GM19397 (cell line): ENCODE data around the gene GMDS.

Experiments
- ATAC-seq: cut with Tn5 transposase; IDR thresholded peaks from one replicate; pipeline ENCODE4 v1.9.1; 2021; ENCODE audit warnings: mild to moderate bottlenecking, moderate library complexity; ENCODE audit not compliant: unreplicated experiment

GMDS gene

DNA sequence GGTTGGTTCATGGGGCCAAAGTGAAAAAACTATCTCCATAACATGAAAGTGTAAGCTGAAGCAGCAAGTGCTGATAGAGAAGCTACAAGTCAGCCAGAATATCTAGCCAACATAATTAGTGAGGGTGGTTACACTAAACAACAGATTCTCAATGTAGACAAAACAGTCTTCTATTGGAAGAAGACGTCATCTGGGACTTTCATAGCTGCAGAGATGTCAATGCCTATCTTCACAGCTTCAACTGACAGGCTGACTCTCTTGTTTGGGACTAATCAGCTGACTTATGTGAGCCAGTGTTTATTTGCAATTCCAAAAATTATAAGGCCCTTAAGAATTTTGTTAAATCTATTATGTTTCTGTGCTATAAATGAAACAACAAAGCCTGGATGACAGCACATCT lies 63.2 kb downstream of the GMDS start:
- no peak for ATAC-seq

- no peak for ATAC-seq
Observed at GRCh38 chr6:2181567-2181966, 63.8 kb downstream of the GMDS start.

DNA sequence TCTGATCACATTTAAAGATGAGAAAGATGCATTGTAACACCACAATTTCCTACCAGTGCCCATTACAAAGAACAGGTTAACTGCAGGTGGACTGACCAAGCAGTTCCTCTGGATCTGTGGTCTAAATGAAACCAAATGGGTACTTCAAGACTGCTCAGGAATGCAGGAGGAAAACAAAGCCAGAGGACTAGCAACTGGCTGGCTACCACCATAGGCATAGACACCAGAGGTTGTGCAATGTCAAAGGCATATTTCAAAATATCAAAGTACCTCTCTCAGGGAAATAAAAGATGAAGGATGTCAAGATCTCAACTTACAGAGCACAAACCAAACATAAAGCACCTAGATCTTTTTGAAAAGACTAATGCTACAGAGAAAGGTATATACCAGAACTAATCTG lies 65.5 kb downstream of the GMDS start:
- ATAC-seq: no peak

- no peak for ATAC-seq
Observed at GRCh38 chr6:2179241-2179640, 66.2 kb downstream of the GMDS start.

- ATAC-seq: no peak
Observed at GRCh38 chr6:2178125-2178524, 67.3 kb downstream of the GMDS start.

- ATAC-seq: no peak
Observed at GRCh38 chr6:2175825-2176224, 69.6 kb downstream of the GMDS start.

- no peak for ATAC-seq
Observed at GRCh38 chr6:2173203-2173961, 72.0 kb downstream of the GMDS start.

- no peak for ATAC-seq
Observed at GRCh38 chr6:2171728-2172127, 73.7 kb downstream of the GMDS start.

- no peak for ATAC-seq
Observed at GRCh38 chr6:2168480-2168879, 76.9 kb downstream of the GMDS start.

GRCh38 chr6:2166717-2167116 lies 78.7 kb downstream of the GMDS start:
- ATAC-seq: no peak

GRCh38 chr6:2165286-2165685 lies 80.1 kb downstream of the GMDS start:
- ATAC-seq: no peak

DNA sequence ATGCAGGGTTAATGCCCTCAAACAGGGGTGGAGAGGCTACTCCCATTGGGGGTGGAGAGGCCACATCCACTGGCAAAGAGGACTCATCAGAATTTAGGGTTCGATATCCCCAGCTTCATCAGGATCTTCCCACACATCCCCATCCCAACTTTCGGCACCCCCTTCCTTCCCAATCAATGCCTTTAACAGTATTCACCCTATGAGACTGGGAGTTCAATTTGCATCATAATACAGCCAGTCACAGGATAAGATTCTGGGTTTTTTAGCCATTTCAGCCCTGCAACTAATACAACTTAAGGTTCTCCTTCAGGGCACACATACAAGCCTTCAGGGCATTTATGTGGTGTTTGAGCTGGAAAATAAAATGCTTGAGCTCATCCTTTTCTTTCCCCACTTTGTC lies 80.9 kb downstream of the GMDS start:
- ATAC-seq: no peak

DNA sequence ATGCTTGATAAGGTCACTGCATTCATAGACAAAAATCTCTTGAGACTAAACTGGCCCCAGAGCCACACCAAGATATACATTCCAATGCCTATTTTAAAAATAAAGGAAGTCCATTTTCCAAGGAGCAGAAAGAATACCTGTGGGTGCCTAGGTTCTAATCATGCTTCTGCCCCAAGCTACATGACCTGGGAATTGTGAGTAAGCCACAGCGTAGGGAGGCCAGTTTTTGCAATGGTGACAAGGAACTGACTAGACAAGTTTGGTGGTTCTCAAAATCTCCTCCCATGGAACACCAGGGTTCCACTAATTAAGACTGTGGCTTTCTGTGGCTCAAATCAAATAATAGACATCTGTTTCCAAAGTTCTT lies 83.3 kb downstream of the GMDS start:
- no peak for ATAC-seq

DNA sequence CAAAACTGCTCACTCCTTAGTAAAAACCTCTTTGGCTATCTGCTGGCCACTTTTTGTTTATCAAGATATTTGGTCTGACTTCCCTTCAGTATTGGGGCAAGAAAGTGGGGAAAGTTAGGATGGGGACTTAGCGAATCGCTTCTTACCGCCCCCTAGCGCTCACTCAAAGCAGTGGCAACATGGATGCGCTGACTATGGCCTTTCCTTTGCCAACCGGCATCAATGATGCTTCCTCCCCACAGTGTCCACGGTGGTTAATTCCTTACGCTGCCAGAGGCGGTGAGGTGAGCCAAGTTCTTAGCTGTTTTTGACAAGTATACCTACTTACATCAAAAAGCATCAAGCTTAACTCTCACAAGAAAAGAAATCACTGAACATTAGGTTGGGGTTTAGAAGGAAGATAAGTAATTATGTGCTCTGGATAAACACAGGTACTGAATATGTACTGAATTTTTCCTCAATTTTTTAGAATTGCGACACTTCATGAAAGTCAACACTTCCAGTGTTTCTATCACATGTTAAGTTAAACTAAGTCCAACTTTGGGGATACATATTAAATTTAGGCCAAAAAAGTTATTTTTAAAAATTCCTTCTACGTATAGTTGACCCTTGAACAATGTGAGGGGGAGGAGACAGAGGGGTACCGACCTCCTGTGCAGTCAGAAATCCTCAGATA lies 86.7 kb downstream of the GMDS start:
- no peak for ATAC-seq

- no peak for ATAC-seq
Observed at GRCh38 chr6:2157441-2158127, 87.8 kb downstream of the GMDS start.

- no peak for ATAC-seq
Observed at GRCh38 chr6:2155206-2155605, 90.2 kb downstream of the GMDS start.

DNA sequence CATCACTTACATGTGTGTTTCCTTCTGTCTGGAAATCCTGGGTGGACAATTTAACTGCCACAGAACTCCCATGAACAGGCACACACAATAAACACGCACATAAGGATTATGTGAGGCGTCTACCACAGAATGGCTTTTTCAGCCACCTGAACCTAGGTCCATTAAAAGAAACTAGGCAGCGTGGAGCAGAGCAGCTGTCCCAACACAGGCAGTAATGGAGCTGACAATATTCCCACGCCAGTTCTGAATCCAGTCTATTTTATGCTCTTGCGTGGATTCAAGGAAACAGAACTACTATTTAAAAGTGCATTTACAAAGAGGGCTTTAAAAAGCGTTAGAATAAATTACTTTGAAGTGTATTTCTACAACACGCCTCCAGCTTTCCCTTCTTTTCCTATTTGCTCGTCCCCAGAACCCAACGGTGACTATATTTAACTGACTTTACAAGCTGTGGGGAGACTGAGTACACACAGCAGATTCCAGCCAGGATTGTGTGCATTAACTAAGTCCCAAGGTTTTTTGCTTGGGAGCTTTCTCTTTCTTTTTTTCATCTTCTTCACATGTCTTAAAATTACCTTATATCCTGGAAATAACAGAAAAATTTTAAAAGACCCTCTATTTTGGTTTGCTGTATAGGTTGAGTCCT lies 95.9 kb downstream of the GMDS start:
- ATAC-seq: no peak

DNA sequence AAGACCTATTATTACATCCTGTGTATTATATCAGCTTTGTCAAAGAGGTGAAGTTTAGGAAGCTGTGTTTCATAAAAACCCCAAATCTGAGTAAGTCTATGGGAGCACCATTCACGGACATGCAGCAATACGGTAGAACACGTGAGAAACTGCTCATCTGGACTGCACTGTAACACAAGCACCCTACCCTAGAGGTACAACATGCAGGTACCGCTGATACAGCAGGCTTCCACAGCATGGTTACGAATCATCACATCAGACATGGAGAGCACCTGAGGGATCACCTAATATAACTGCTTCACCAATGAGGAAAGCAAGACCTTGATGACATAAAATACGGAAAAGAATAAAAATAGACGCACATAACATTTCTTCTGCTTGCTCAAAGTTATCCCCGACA lies 96.7 kb downstream of the GMDS start:
- no peak for ATAC-seq

GRCh38 chr6:2147766-2148448 lies 97.5 kb downstream of the GMDS start:
- ATAC-seq: no peak

DNA sequence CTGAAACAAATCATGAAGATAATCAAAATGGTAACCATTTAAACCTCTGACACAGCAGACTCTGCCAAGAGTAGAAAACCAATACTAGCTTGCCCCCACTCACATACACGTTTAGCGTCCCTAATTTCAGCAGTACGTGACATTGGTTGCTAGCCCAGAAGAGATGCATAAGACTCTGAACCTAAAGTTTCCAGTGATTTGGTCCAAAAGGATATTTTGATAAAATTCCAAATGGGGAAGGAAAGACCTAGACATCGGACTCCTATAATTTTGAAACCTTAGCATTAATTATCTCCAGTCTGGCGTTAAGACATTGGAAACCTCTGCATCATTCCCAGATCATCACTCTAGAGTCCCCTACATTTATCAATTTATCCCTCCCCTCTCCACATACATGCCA lies 98.1 kb downstream of the GMDS start:
- no peak for ATAC-seq

GRCh38 chr6:2144210-2144609 lies 101.2 kb downstream of the GMDS start:
- ATAC-seq: no peak
